PFSK-1 (cell line): ENCODE measurements around the gene DNAH7.

Experiments used
- FOXP2 ChIP-seq: optimal IDR thresholded peaks from 2 replicates; pipeline ENCODE3; 2011; ENCODE audit warnings: borderline replicate concordance, control low read depth, inconsistent platforms; ENCODE audit not compliant: insufficient read depth; ENCODE audit errors: extremely low read length, extremely low read depth
- POLR2AphosphoS5 ChIP-seq: IDR thresholded peaks from 2 replicates; pipeline ENCODE4 v1.6.1; 2012; ENCODE audit warnings: low read depth, mild to moderate bottlenecking, control low read depth, low read length, moderate library complexity
- REST ChIP-seq, 2 experiments: IDR thresholded peaks; 2 replicates each; pipeline versions ENCODE4 v1.6.1 to v1.8.0; 2011 to 2012; ENCODE audit warnings: low read depth in 2 of 2, low read length in 2 of 2, control low read depth in 1 of 2, inconsistent platforms in 1 of 2, mild to moderate bottlenecking in 1 of 2, moderate library complexity in 1 of 2; ENCODE audit not compliant: insufficient read depth in 1 of 2
- SIN3A ChIP-seq: IDR thresholded peaks from 2 replicates; pipeline ENCODE4 v1.6.1; 2012; ENCODE audit warnings: mild to moderate bottlenecking, low read length, moderate library complexity, borderline replicate concordance; ENCODE audit not compliant: insufficient read depth
- TAF1 ChIP-seq: IDR thresholded peaks from 2 replicates; pipeline ENCODE4 v1.6.1; 2012; ENCODE audit warnings: low read length, control low read depth, borderline replicate concordance; ENCODE audit not compliant: insufficient read depth

DNAH7 gene

GRCh38 chr2:195861821-195862220 is 206.8 kb downstream of the DNAH7 start:
- TF ChIP-seq POLR2AphosphoS5 (no peak), FOXP2 (no peak), REST (IDR thresholded peaks at IDR 0.05; ENCODE audit: insufficient read depth in 1 of 2, low read depth in 2 of 2, low read length in 2 of 2) (no peak), TAF1 (no peak), SIN3A (no peak)

DNA sequence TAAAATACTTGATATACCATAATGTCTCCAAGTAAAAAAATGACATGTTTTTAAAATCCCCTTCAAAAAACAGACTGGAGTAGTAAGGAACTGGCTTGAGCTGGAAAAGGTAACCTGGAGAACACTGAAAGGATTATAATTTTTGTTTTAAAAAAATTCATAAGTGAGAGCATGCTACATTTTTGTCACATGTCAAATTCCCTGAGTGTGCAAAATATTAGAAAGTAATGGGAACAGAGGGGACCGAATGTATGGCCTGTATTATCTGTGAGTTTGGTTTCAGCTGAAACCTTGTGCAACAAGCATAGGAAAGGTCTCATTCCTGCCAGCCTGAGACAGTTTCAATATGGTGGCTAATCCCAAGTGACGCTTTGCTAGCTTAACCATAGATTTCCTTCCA is 209.1 kb downstream of the DNAH7 start:
- no peak for TF ChIP-seq REST (IDR thresholded peaks at IDR 0.05; ENCODE audit: insufficient read depth in 1 of 2, low read depth in 2 of 2, low read length in 2 of 2)
- no peak for TF ChIP-seq POLR2AphosphoS5
- TF ChIP-seq SIN3A, result no peak
- no peak for TF ChIP-seq TAF1
- no peak for TF ChIP-seq FOXP2

- no peak for TF ChIP-seq FOXP2
- no peak for TF ChIP-seq POLR2AphosphoS5
Observed at GRCh38 chr2:195857132-195857531, 211.5 kb downstream of the DNAH7 start.

GRCh38 chr2:195850764-195851163 is 217.9 kb downstream of the DNAH7 start:
- TF ChIP-seq SIN3A (no peak), TAF1 (no peak), FOXP2 (no peak), POLR2AphosphoS5 (no peak), REST (IDR thresholded peaks at IDR 0.05; ENCODE audit: insufficient read depth in 1 of 2, low read depth in 2 of 2, low read length in 2 of 2) (no peak)

GRCh38 chr2:195848119-195848899 is 220.3 kb downstream of the DNAH7 start:
- TF ChIP-seq TAF1 (no peak), SIN3A (no peak), POLR2AphosphoS5 (no peak), REST (IDR thresholded peaks at IDR 0.05; ENCODE audit: insufficient read depth in 1 of 2, low read depth in 2 of 2, low read length in 2 of 2) (no peak), FOXP2 (no peak)
